B cell (primary cell): ENCODE results near the gene EEA1. TPM values are rescaled to one million over a fixed set of nuclear protein-coding genes. Genes with fewer than 3 reads are reported as not detected.

Source experiments
- ATAC-seq: fragments of 200-7000 bp; cut with Tn5 transposase; one replicate; pipeline ENCODE4 v1.10.0; 2021; ENCODE audit warnings: low read depth, mild to moderate bottlenecking, moderate number of reproducible peaks, moderate library complexity
- CTCF ChIA-PET: fragments of 350-600 bp; sonication (Branson Sonifier 250); formaldehyde crosslinking; loops from one replicate; lab custom pipeline; 2021; ENCODE audit warnings: antibody characterized with exemption, inconsistent platforms; lab: Charles Lee
- POLR2A ChIA-PET: fragments of 350-600 bp; sonication (Branson Sonifier 250); formaldehyde crosslinking; loops from one replicate; lab custom pipeline; 2021; ENCODE audit warnings: antibody characterized with exemption; lab: Charles Lee
- DNase-seq: peaks from one replicate; pipeline ENCODE4 v3.0.0; 2013
- H2AFZ ChIP-seq: 2 replicates; pipeline ENCODE4 v1.6.1; 2012; ENCODE audit warnings: mild to moderate bottlenecking, low read depth, low read length; ENCODE audit not compliant: insufficient read depth, poor library complexity, severe bottlenecking
- H3K27ac ChIP-seq, 2 donors: 1 replicate in 1 of 2; 2 replicates in 1 of 2; pipeline ENCODE4 v1.5.1; 2012 to 2013; ENCODE audit warnings: low read length in 2 of 2, mild to moderate bottlenecking in 2 of 2, moderate library complexity in 1 of 2
- H3K27me3 ChIP-seq, 4 experiments: fragments of 200-600 bp in 1 of 4; sonication (generic) in 1 of 4; replicated peaks in 1 of 4; 1 replicate in 2 of 4; 2 replicates in 2 of 4; pipeline versions ENCODE4 v1.6.1 to v1.7.0; 2013 to 2016; ENCODE audit warnings: low read length in 3 of 4, mild to moderate bottlenecking in 2 of 4, mixed read lengths in 1 of 4, moderate library complexity in 1 of 4; ENCODE audit not compliant: insufficient read depth in 4 of 4, control insufficient read depth in 3 of 4; ENCODE audit errors: control extremely low read depth in 1 of 4
- H3K36me3 ChIP-seq, 2 experiments: replicated peaks in 1 of 2; 1 replicate in 1 of 2; 2 replicates in 1 of 2; pipeline versions ENCODE4 v1.6.1 to v1.7.1; 2013; ENCODE audit warnings: low read length in 1 of 2; ENCODE audit not compliant: insufficient read depth in 2 of 2, control insufficient read depth in 1 of 2; ENCODE audit errors: control extremely low read depth in 1 of 2, extremely low read depth in 1 of 2
- H3K4me1 ChIP-seq, 2 donors: fragments of 200-600 bp in 1 of 2; sonication (generic) in 1 of 2; 1 replicate in 1 of 2; 2 replicates in 1 of 2; pipeline versions ENCODE4 v1.5.1 to v1.6.1; 2013 to 2017; ENCODE audit warnings: low read length in 2 of 2; ENCODE audit not compliant: control insufficient read depth in 2 of 2, insufficient read depth in 2 of 2
- H3K4me2 ChIP-seq: replicated peaks from 2 replicates; pipeline ENCODE3; 2012; ENCODE audit warnings: mild to moderate bottlenecking, low read depth, low read length; ENCODE audit not compliant: poor library complexity, severe bottlenecking
- H3K4me3 ChIP-seq, 5 experiments: fragments of 200-600 bp in 1 of 5; sonication (generic) in 1 of 5; 1 replicate in 3 of 5; 2 replicates in 2 of 5; pipeline versions ENCODE4 v1.5.1 to v1.7.0; 2011 to 2016; ENCODE audit warnings: low read length in 4 of 5, mild to moderate bottlenecking in 4 of 5, low read depth in 2 of 5, control low read depth in 1 of 5, moderate library complexity in 1 of 5; ENCODE audit not compliant: insufficient read depth in 1 of 5; ENCODE audit errors: control extremely low read depth in 1 of 5, extremely low read depth in 1 of 5
- H3K79me2 ChIP-seq: fragments of 200-600 bp; sonication (generic); one replicate; pipeline ENCODE4 v1.6.0; 2016; ENCODE audit warnings: low read length; ENCODE audit not compliant: control insufficient read depth, insufficient read depth
- H3K9ac ChIP-seq: fragments of 200-600 bp; sonication (generic); 2 replicates; pipeline ENCODE4 v1.6.1; 2017; ENCODE audit warnings: mild to moderate bottlenecking, low read length, moderate library complexity
- H3K9me3 ChIP-seq, 3 donors: one replicate each; pipeline versions ENCODE4 v1.6.1 to v1.7.1; 2013; ENCODE audit warnings: low read length in 2 of 3; ENCODE audit not compliant: control insufficient read depth in 2 of 3, insufficient read depth in 1 of 3; ENCODE audit errors: control extremely low read depth in 1 of 3
- H4K20me1 ChIP-seq: 2 replicates; pipeline ENCODE4 v1.6.0; 2012; ENCODE audit warnings: mild to moderate bottlenecking, low read length; ENCODE audit not compliant: insufficient read depth, control insufficient read depth, poor library complexity, severe bottlenecking
- H3K27ac Mint-ChIP-seq: one replicate; pipeline ENCODE4 v1.8.0; 2021; ENCODE audit warnings: mixed read lengths
- H3K27me3 Mint-ChIP-seq: one replicate; pipeline ENCODE4 v1.8.0; 2021; ENCODE audit warnings: mixed read lengths
- H3K4me1 Mint-ChIP-seq: one replicate; pipeline ENCODE4 v1.8.0; 2021; ENCODE audit warnings: mixed read lengths
- H3K4me3 Mint-ChIP-seq: one replicate; pipeline ENCODE4 v1.8.0; 2021; ENCODE audit warnings: mixed read lengths
- H3K9me3 Mint-ChIP-seq: one replicate; pipeline ENCODE4 v1.8.0; 2022; ENCODE audit warnings: mixed read lengths; ENCODE audit not compliant: insufficient read depth
- CTCF ChIP-seq: fragments of 200-600 bp; IDR thresholded peaks from one replicate; pipeline ENCODE4 v1.8.0; 2022; ENCODE audit warnings: antibody characterized with exemption, mild to moderate bottlenecking
- EZH2 ChIP-seq: IDR thresholded peaks from 2 replicates; pipeline ENCODE4 v1.6.1; 2012; ENCODE audit warnings: borderline replicate concordance, low read depth, mild to moderate bottlenecking, moderate library complexity, low read length; ENCODE audit not compliant: insufficient read depth, poor library complexity, severe bottlenecking
- WGBS: methylation state at CpG from one replicate; pipeline ENCODE4 v1.1.5; 2013; ENCODE audit warnings: missing lambda C conversion rate; ENCODE audit not compliant: insufficient coverage; 5-methylcytosine and 5-hydroxymethylcytosine counted together
- intact Hi-C: fragments of 100-400 bp; cut with micrococcal nuclease; formaldehyde crosslinking; loops from one replicate; pipeline ENCODE4 v1.10.0; 2022
- polyA plus RNA-seq: library from polyadenylated mRNA; depleted of rRNA; stranded (reverse); fragments of >200 nt; gene quantifications from 2 replicates; pipeline ENCODE4 v1.2.3, GENCODE V29; 2012
- total RNA-seq, 2 donors: library from RNA; stranded (reverse); fragments of 120-200 nt in 1 of 2; gene quantifications; 1 replicate in 1 of 2; 2 replicates in 1 of 2; pipeline versions ENCODE4 v1.2.3 to v1.2.4, GENCODE V29; 2013 to 2022

EEA1 gene
- total and polyA plus RNA-seq, 2 donors (not counting 1 experiment from before 2014, with no cell fraction given), result 1.8 to 26.3 TPM

- H3K9me3 ChIP-seq, result peaks cover 0 to 26% (median 18%) of the 10 kb centered on the region in 3 donors
- DNase-seq (no peak), ATAC-seq (no peak)
- H3K79me2 ChIP-seq, result peaks cover 4% of the 10 kb centered on the region
- peaks cover 6% of the 10 kb centered on the region for H3K9me3 Mint-ChIP-seq
- no peaks in the 10 kb centered on the region for H3K4me1 ChIP-seq
- no peaks in the 10 kb centered on the region for H4K20me1 ChIP-seq
- H3K9ac ChIP-seq, result no peak overlapping the region
- peaks cover 0 to 7% of the 10 kb centered on the region in 2 experiments for H3K36me3 ChIP-seq
- WGBS, result no CpG with 5 or more reads among the region's 1 CpG
- H3K27ac ChIP-seq, result no peak overlapping the region
- no peak overlapping the region for H3K4me3 Mint-ChIP-seq
- no peaks in the 10 kb centered on the region for H3K27me3 ChIP-seq
- H3K4me1 Mint-ChIP-seq, result peaks cover 7% of the 10 kb centered on the region
- no peak overlapping the region for H3K4me3 ChIP-seq
- H3K27me3 Mint-ChIP-seq, result no peaks in the 10 kb centered on the region
- ChIA-PET POLR2A (no interaction called here), CTCF (interaction anchor here (1.0 kb wide), 1 partner anchor 38 kb away, joined by 4 read pairs; no protein-coding TSS in a partner anchor)
- no peak overlapping the region for H2AFZ ChIP-seq
- TF ChIP-seq EZH2 (no peak), CTCF (no peak)
- no peak overlapping the region for H3K27ac Mint-ChIP-seq
- H3K4me2 ChIP-seq, result no peak overlapping the region
- intact Hi-C loops, result loop anchor here (10.0 kb wide), 1 partner anchor 1515 kb away; no protein-coding TSS in a partner anchor
Measured at GRCh38 chr12:92949466-92949865, 20.4 kb upstream of the EEA1 start.

- ATAC-seq, result no peak
- no peak for TF ChIP-seq CTCF
- no peak for TF ChIP-seq EZH2
Measured at GRCh38 chr12:92947589-92948215, 18.6 kb upstream of the EEA1 start.

More at GRCh38 chr12:92947589-92948215, 18.6 kb upstream of the EEA1 start:
- H3K4me1 ChIP-seq, result peaks cover 0 to 10% of the 10 kb centered on the region in 2 donors
- H3K4me3 ChIP-seq, result no peak overlapping the region
- POLR2A ChIA-PET, result no interaction called here
- Mint-ChIP-seq H3K4me1 (peaks cover 20% of the 10 kb centered on the region), H3K27me3 (no peaks in the 10 kb centered on the region), H3K9me3 (peaks cover 3% of the 10 kb centered on the region), H3K4me3 (no peak overlapping the region), H3K27ac (no peak overlapping the region)
- H3K9me3 ChIP-seq, result peaks cover 0 to 14% (median 3%) of the 10 kb centered on the region in 3 donors
- peaks cover 0 to 7% of the 10 kb centered on the region in 2 experiments for H3K36me3 ChIP-seq
- no peak overlapping the region for H3K27ac ChIP-seq
- intact Hi-C loops, result loop anchor here (10.0 kb wide), 1 partner anchor 1517 kb away; no protein-coding TSS in a partner anchor
- H3K27me3 ChIP-seq, result no peaks in the 10 kb centered on the region
- H3K4me2 ChIP-seq, result no peak overlapping the region
- H3K79me2 ChIP-seq, result peaks cover 4% of the 10 kb centered on the region
- no peaks in the 10 kb centered on the region for H4K20me1 ChIP-seq
- CTCF ChIA-PET, result no interaction called here
- DNase-seq, result no peak
- H2AFZ ChIP-seq, result no peak overlapping the region
- no peak overlapping the region for H3K9ac ChIP-seq
